H9 (cell line): ENCODE measurements around the gene ZNF521. TPM values are rescaled to one million over a fixed set of nuclear protein-coding genes. Genes with fewer than 3 reads are reported as not detected.

Experiments used
- DNase-seq: peaks from one replicate; pipeline ENCODE4 v3.0.0-alpha.2; 2017
- H2AFZ ChIP-seq: one replicate; pipeline ENCODE4 v1.6.1; 2013; ENCODE audit warnings: mild to moderate bottlenecking, low read length, control low read depth, moderate library complexity
- H2AK5ac ChIP-seq: 2 replicates; pipeline ENCODE4 v1.6.1; 2013; ENCODE audit warnings: low read length, control low read depth, mixed read lengths; ENCODE audit not compliant: insufficient read length
- H2BK120ac ChIP-seq: one replicate; pipeline ENCODE4 v1.6.1; 2013; ENCODE audit warnings: low read depth, mild to moderate bottlenecking, low read length, control low read depth, inconsistent platforms; ENCODE audit not compliant: poor library complexity, severe bottlenecking
- H2BK12ac ChIP-seq: 2 replicates; pipeline ENCODE4 v1.6.1; 2013; ENCODE audit warnings: low read length, control low read depth, mixed read lengths, low read depth; ENCODE audit not compliant: insufficient read length
- H2BK15ac ChIP-seq: 2 replicates; pipeline ENCODE4 v1.6.1; 2013; ENCODE audit warnings: low read depth, low read length, control low read depth
- H2BK20ac ChIP-seq: one replicate; pipeline ENCODE4 v1.6.1; 2013; ENCODE audit warnings: low read depth, mild to moderate bottlenecking, low read length, control low read depth, inconsistent platforms; ENCODE audit not compliant: poor library complexity, severe bottlenecking
- H2BK5ac ChIP-seq: 2 replicates; pipeline ENCODE4 v1.6.1; 2013; ENCODE audit warnings: low read length, control low read depth, mixed read lengths; ENCODE audit not compliant: insufficient read length
- H3K14ac ChIP-seq: 2 replicates; pipeline ENCODE4 v1.6.1; 2013; ENCODE audit warnings: low read length, control low read depth; ENCODE audit not compliant: insufficient read depth
- H3K18ac ChIP-seq: 2 replicates; pipeline ENCODE4 v1.6.1; 2013; ENCODE audit warnings: low read depth, mild to moderate bottlenecking, mixed read lengths, low read length, control low read depth; ENCODE audit not compliant: insufficient read length
- H3K23ac ChIP-seq: 2 replicates; pipeline ENCODE4 v1.6.1; 2013; ENCODE audit warnings: low read length, control low read depth, mixed read lengths, low read depth; ENCODE audit not compliant: insufficient read length
- H3K23me2 ChIP-seq: 2 replicates; pipeline ENCODE4 v1.6.1; 2013; ENCODE audit warnings: low read depth, mild to moderate bottlenecking, mixed read lengths, low read length, control low read depth; ENCODE audit not compliant: insufficient read length, poor library complexity, severe bottlenecking
- H3K27ac ChIP-seq: 2 replicates; pipeline ENCODE4 v1.5.1; 2013; ENCODE audit warnings: low read length, control low read depth, mixed read lengths, low read depth; ENCODE audit not compliant: insufficient read length
- H3K27me3 ChIP-seq: 2 replicates; pipeline ENCODE4 v1.6.1; 2013; ENCODE audit warnings: low read length, control low read depth, inconsistent platforms; ENCODE audit not compliant: insufficient read depth
- H3K4ac ChIP-seq: 2 replicates; pipeline ENCODE4 v1.6.1; 2013; ENCODE audit warnings: low read depth, mild to moderate bottlenecking, control low read depth, inconsistent platforms, low read length, moderate library complexity
- H3K4me1 ChIP-seq: 2 replicates; pipeline ENCODE4 v1.6.1; 2013; ENCODE audit warnings: low read length, control low read depth, inconsistent platforms; ENCODE audit not compliant: insufficient read depth
- H3K4me2 ChIP-seq: 2 replicates; pipeline ENCODE4 v1.6.1; 2013; ENCODE audit warnings: low read length, control low read depth, mixed read lengths; ENCODE audit not compliant: insufficient read length, insufficient read depth
- H3K56ac ChIP-seq: 2 replicates; pipeline ENCODE4 v1.6.1; 2013; ENCODE audit warnings: low read depth, mild to moderate bottlenecking, mixed read lengths, low read length, control low read depth; ENCODE audit not compliant: insufficient read length
- H3K79me1 ChIP-seq: 2 replicates; pipeline ENCODE4 v1.6.1; 2013; ENCODE audit warnings: low read depth, mild to moderate bottlenecking, moderate library complexity, low read length, control low read depth, inconsistent platforms; ENCODE audit not compliant: insufficient read depth, poor library complexity, severe bottlenecking
- H3K79me2 ChIP-seq: 2 replicates; pipeline ENCODE4 v1.6.1; 2013; ENCODE audit warnings: low read length, control low read depth, inconsistent platforms; ENCODE audit not compliant: insufficient read depth
- H3K9ac ChIP-seq: 2 replicates; pipeline ENCODE4 v1.6.1; 2013; ENCODE audit warnings: low read length, control low read depth, mixed read lengths; ENCODE audit not compliant: insufficient read length; ENCODE audit errors: extremely low read depth
- H3K9me3 ChIP-seq: one replicate; pipeline ENCODE4 v1.6.1; 2013; ENCODE audit warnings: low read depth, low read length, inconsistent platforms; ENCODE audit not compliant: control insufficient read depth
- H3T11ph ChIP-seq: one replicate; pipeline ENCODE4 v1.6.1; 2013; ENCODE audit warnings: mild to moderate bottlenecking, low read length, control low read depth, inconsistent platforms
- H4K20me1 ChIP-seq: one replicate; pipeline ENCODE4 v1.6.1; 2013; ENCODE audit not compliant: control insufficient read depth, insufficient read length, insufficient read depth
- H4K5ac ChIP-seq: 2 replicates; pipeline ENCODE4 v1.6.1; 2013; ENCODE audit warnings: low read depth, mild to moderate bottlenecking, mixed read lengths, low read length, control low read depth; ENCODE audit not compliant: insufficient read length
- H4K8ac ChIP-seq: replicated peaks from 2 replicates; pipeline ENCODE4 v1.6.1; 2013; ENCODE audit warnings: low read length, control low read depth, mixed read lengths, low read depth; ENCODE audit not compliant: insufficient read length
- H4K91ac ChIP-seq: 2 replicates; pipeline ENCODE4 v1.6.1; 2013; ENCODE audit warnings: low read depth, mild to moderate bottlenecking, moderate library complexity, mixed read lengths, low read length, control low read depth; ENCODE audit not compliant: insufficient read length
- H3K27ac Mint-ChIP-seq, 3 experiments: 2 replicates in 2 of 3; 3 replicates in 1 of 3; pipeline ENCODE4 v1.8.0; 2020 to 2021; ENCODE audit warnings: mixed read lengths in 3 of 3, mild to moderate bottlenecking in 1 of 3, moderate library complexity in 1 of 3
- H3K27me3 Mint-ChIP-seq: 2 replicates; pipeline ENCODE4 v1.8.0; 2021; ENCODE audit warnings: low read depth, mild to moderate bottlenecking, moderate library complexity, mixed read lengths
- H3K36me3 Mint-ChIP-seq, 3 experiments: 2 replicates in 2 of 3; 3 replicates in 1 of 3; pipeline ENCODE4 v1.8.0; 2020 to 2021; ENCODE audit warnings: low read depth in 3 of 3, mixed read lengths in 3 of 3; ENCODE audit not compliant: insufficient read depth in 1 of 3
- H3K4me1 Mint-ChIP-seq, 2 experiments: 2 replicates each; pipeline ENCODE4 v1.8.0; 2020; ENCODE audit warnings: mixed read lengths in 2 of 2
- H3K4me3 Mint-ChIP-seq, 2 experiments: 2 replicates in 1 of 2; 3 replicates in 1 of 2; pipeline ENCODE4 v1.8.0; 2020 to 2021; ENCODE audit warnings: mild to moderate bottlenecking in 2 of 2, mixed read lengths in 2 of 2, moderate library complexity in 1 of 2
- H3K9me3 Mint-ChIP-seq, 2 experiments: 2 replicates in 1 of 2; 3 replicates in 1 of 2; pipeline ENCODE4 v1.8.0; 2020; ENCODE audit warnings: mild to moderate bottlenecking in 2 of 2, mixed read lengths in 2 of 2, moderate library complexity in 1 of 2
- CTCF ChIP-seq: fragments of 200-600 bp; sonication (generic); conservative IDR thresholded peaks from 3 replicates; pipeline ENCODE4 v1.8.0; 2021; ENCODE audit warnings: antibody characterized with exemption, mild to moderate bottlenecking
- WGBS: extraction: QIAGEN DNeasy Blood & Tissue Kit; methylation state at CpG from one replicate; pipeline ENCODE4 v1.1.7; 2013; ENCODE audit warnings: missing lambda C conversion rate, low lambda C conversion rate, mixed read lengths; ENCODE audit not compliant: insufficient read length; ENCODE audit errors: extremely low coverage; 5-methylcytosine and 5-hydroxymethylcytosine counted together
- total RNA-seq: library from RNA; stranded (reverse); gene quantifications from 2 replicates; pipeline ENCODE4 v1.2.1, GENCODE V29; 2021

Gene ZNF521
- total RNA-seq, 1 experiment from 2014 or later, result 3.3 TPM

DNA sequence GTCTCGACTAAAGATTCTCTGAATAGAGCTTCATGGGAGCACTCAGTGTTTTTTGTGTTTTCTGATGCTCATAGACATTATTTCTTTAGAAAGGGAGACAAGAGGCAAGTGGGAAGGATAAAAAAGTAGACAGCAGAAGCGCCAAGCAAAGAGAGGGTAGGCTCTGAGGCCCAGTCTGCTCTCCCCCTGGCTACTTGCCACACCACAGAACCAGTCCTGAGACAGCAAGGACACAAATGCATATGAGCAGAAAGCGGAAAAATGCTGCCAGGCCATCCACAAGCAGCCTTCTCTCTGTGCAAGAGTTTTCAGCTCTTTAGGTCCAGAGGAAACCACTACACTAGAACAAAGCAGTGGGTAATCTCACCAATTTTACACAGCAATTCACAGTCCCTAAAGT, 285.4 kb downstream of the ZNF521 start:
- no peaks in the 10 kb centered on the region for H3K4me1 ChIP-seq
- no peak overlapping the region for H3K9ac ChIP-seq
- no CpG with 5 or more reads among the region's 3 CpGs for WGBS
- H3K4ac ChIP-seq, result no peak overlapping the region
- no peaks in the 10 kb centered on the region for H3K23me2 ChIP-seq
- H3K4me2 ChIP-seq, result no peak overlapping the region
- H3K56ac ChIP-seq, result no peak overlapping the region
- no peak overlapping the region for H2BK15ac ChIP-seq
- no peak overlapping the region for H4K8ac ChIP-seq
- H2BK20ac ChIP-seq, result no peak overlapping the region
- no peak overlapping the region for H4K91ac ChIP-seq
- no peak overlapping the region for H3K4me3 Mint-ChIP-seq
- H4K20me1 ChIP-seq, result no peaks in the 10 kb centered on the region
- no peak overlapping the region for H3K14ac ChIP-seq
- H3K9me3 Mint-ChIP-seq, result no peaks in the 10 kb centered on the region
- DNase-seq, result no peak
- H3K27ac Mint-ChIP-seq, result no peak overlapping the region
- no peak overlapping the region for H4K5ac ChIP-seq
- H3K23ac ChIP-seq, result no peak overlapping the region
- no peak overlapping the region for H2AFZ ChIP-seq
- no peaks in the 10 kb centered on the region; the same call in 1 of the 2 replicates for H3K27me3 Mint-ChIP-seq
- peaks cover 0 to 3% of the 10 kb centered on the region in 2 experiments; a peak in 1 of 4 replicates for H3K4me1 Mint-ChIP-seq
- no peaks in the 10 kb centered on the region for H3K79me2 ChIP-seq
- H2BK12ac ChIP-seq, result no peak overlapping the region
- H3T11ph ChIP-seq, result no peak overlapping the region
- no peak overlapping the region for H2BK5ac ChIP-seq
- no peak overlapping the region for H3K27ac ChIP-seq
- H3K18ac ChIP-seq, result no peak overlapping the region
- H3K27me3 ChIP-seq, result no peaks in the 10 kb centered on the region
- H3K9me3 ChIP-seq, result no peaks in the 10 kb centered on the region
- H3K36me3 Mint-ChIP-seq, result no peaks in the 10 kb centered on the region
- H2AK5ac ChIP-seq, result no peak overlapping the region
- no peaks in the 10 kb centered on the region for H3K79me1 ChIP-seq
- TF ChIP-seq CTCF, result no peak
- no peak overlapping the region for H2BK120ac ChIP-seq
